Type B pancreatic cell (in vitro differentiated cells): ENCODE results near the gene MUC6. TPM values are rescaled to one million over a fixed set of nuclear protein-coding genes. Genes with fewer than 3 reads are reported as not detected.

Source experiments
- DNase-seq: peaks from one replicate; pipeline ENCODE4 v3.0.0; 2021; ENCODE audit warnings: mixed read lengths; ENCODE audit not compliant: unreplicated experiment; ENCODE audit errors: extremely low spot score
- H3K27ac Mint-ChIP-seq: 2 replicates; pipeline ENCODE4 v1.8.0; 2021; ENCODE audit warnings: mild to moderate bottlenecking, mixed read lengths
- H3K27me3 Mint-ChIP-seq: 2 replicates; pipeline ENCODE4 v1.8.0; 2021; ENCODE audit warnings: mixed read lengths
- H3K36me3 Mint-ChIP-seq: 2 replicates; pipeline ENCODE4 v1.8.0; 2021; ENCODE audit warnings: mixed read lengths
- H3K4me1 Mint-ChIP-seq: one replicate; pipeline ENCODE4 v1.8.0; 2021; ENCODE audit warnings: mixed read lengths; ENCODE audit not compliant: unreplicated experiment
- H3K4me3 Mint-ChIP-seq: 2 replicates; pipeline ENCODE4 v1.8.0; 2021; ENCODE audit warnings: mild to moderate bottlenecking, mixed read lengths
- H3K9me3 Mint-ChIP-seq: 2 replicates; pipeline ENCODE4 v1.8.0; 2021; ENCODE audit warnings: mixed read lengths
- total RNA-seq: library from RNA; stranded (reverse); gene quantifications from 2 replicates; pipeline ENCODE4 v1.2.1, GENCODE V29; 2021; ENCODE audit warnings: low replicate concordance
- TF ChIP-seq, protein P1 (sequence below): fragments of 200-600 bp; sonication (generic); conservative IDR thresholded peaks from 2 replicates; pipeline ENCODE4 v1.5.0; 2021; ENCODE audit warnings: antibody characterized with exemption, mild to moderate bottlenecking

MUC6 gene
- total RNA-seq, 1 donor from 2014 or later, result 0.46 TPM

GRCh38 chr11:1054143-1055108 lies 17.9 kb upstream of the MUC6 start:
- no peak for DNase-seq
- Mint-ChIP-seq H3K27ac (no peak overlapping the region), H3K36me3 (no peaks in the 10 kb centered on the region), H3K4me1 (peaks cover 4% of the 10 kb centered on the region), H3K9me3 (no peaks in the 10 kb centered on the region), H3K4me3 (no peak overlapping the region), H3K27me3 (no peaks in the 10 kb centered on the region)
- TF ChIP-seq, protein P1, sequence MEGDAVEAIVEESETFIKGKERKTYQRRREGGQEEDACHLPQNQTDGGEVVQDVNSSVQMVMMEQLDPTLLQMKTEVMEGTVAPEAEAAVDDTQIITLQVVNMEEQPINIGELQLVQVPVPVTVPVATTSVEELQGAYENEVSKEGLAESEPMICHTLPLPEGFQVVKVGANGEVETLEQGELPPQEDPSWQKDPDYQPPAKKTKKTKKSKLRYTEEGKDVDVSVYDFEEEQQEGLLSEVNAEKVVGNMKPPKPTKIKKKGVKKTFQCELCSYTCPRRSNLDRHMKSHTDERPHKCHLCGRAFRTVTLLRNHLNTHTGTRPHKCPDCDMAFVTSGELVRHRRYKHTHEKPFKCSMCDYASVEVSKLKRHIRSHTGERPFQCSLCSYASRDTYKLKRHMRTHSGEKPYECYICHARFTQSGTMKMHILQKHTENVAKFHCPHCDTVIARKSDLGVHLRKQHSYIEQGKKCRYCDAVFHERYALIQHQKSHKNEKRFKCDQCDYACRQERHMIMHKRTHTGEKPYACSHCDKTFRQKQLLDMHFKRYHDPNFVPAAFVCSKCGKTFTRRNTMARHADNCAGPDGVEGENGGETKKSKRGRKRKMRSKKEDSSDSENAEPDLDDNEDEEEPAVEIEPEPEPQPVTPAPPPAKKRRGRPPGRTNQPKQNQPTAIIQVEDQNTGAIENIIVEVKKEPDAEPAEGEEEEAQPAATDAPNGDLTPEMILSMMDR, result no peak

DNA sequence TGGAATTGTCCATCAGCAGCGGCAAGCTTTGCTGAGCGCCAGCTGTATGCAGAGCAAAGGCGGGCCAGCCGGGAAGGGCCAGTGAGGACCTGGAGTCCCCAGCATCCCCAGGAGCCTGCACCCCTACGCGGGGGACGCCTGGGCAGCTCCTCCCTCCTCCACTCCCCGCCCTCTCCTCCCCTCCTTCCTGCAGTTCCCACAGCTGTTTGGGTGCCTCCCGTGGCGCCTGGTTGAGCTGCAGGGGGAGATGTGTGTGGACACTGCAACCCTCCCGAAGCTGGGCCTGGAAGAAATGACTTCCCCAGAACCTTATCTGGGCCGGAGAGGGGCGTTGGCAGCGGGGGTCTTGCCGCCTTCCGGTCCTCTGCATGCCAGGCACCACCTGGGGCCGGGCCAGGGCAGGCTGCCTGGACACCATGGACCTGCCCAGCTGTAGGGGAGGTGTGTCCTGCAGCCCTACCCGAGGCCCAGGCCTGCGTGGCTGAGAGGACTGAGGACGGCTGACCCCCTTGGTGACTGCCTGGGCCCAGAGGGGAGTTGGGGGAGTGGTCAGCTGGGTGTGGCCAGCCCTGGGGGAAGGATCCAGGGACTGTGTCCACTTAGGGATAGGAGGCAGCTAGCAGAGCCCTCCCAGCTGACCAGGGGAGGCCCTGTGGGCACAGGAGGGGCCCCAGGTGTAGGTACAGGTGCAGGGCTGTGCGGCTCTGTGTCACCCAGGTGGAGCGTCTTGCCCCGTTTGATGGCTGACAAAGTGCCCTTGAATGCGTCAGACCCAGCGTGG lies 16.8 kb upstream of the MUC6 start:
- H3K36me3 Mint-ChIP-seq, result no peaks in the 10 kb centered on the region
- H3K27me3 Mint-ChIP-seq, result no peaks in the 10 kb centered on the region
- H3K27ac Mint-ChIP-seq, result no peak overlapping the region
- TF ChIP-seq, protein P1, result no peak
- peaks cover 4% of the 10 kb centered on the region for H3K4me1 Mint-ChIP-seq
- DNase-seq, result no peak
- H3K4me3 Mint-ChIP-seq, result no peak overlapping the region
- no peaks in the 10 kb centered on the region for H3K9me3 Mint-ChIP-seq

- Mint-ChIP-seq H3K27me3 (peaks cover under 1% of the 10 kb centered on the region), H3K27ac (no peak overlapping the region), H3K4me1 (peaks cover 4% of the 10 kb centered on the region), H3K36me3 (no peaks in the 10 kb centered on the region), H3K4me3 (no peak overlapping the region), H3K9me3 (no peaks in the 10 kb centered on the region)
- no peak for DNase-seq
- TF ChIP-seq, protein P1, result no peak
These were observed 15.9 kb upstream of the MUC6 start for GRCh38 chr11:1052133-1053011.

- H3K4me3 Mint-ChIP-seq, result no peak overlapping the region
- no peaks in the 10 kb centered on the region for H3K36me3 Mint-ChIP-seq
- H3K9me3 Mint-ChIP-seq, result no peaks in the 10 kb centered on the region
- peaks cover 4% of the 10 kb centered on the region for H3K4me1 Mint-ChIP-seq
- TF ChIP-seq, protein P1, result peak; percentile 6
- H3K27me3 Mint-ChIP-seq, result peaks cover 7% of the 10 kb centered on the region
- no peak for DNase-seq
- no peak overlapping the region for H3K27ac Mint-ChIP-seq
These were observed 15.0 kb upstream of the MUC6 start for GRCh38 chr11:1051356-1052132.
